GM12872 (cell line): Measurements from ENCODE around the gene TRPM6.

ENCODE experiments used
- TF ChIP-seq, protein P1 (sequence below): IDR thresholded peaks from 3 replicates; pipeline ENCODE4 v1.5.1; 2011; ENCODE audit warnings: low read depth, mild to moderate bottlenecking, low read length, moderate library complexity; ENCODE audit not compliant: insufficient read depth

Gene TRPM6

GRCh38 chr9:74784506-74784905 lies 103.2 kb downstream of the TRPM6 start:
- TF ChIP-seq, protein P1, sequence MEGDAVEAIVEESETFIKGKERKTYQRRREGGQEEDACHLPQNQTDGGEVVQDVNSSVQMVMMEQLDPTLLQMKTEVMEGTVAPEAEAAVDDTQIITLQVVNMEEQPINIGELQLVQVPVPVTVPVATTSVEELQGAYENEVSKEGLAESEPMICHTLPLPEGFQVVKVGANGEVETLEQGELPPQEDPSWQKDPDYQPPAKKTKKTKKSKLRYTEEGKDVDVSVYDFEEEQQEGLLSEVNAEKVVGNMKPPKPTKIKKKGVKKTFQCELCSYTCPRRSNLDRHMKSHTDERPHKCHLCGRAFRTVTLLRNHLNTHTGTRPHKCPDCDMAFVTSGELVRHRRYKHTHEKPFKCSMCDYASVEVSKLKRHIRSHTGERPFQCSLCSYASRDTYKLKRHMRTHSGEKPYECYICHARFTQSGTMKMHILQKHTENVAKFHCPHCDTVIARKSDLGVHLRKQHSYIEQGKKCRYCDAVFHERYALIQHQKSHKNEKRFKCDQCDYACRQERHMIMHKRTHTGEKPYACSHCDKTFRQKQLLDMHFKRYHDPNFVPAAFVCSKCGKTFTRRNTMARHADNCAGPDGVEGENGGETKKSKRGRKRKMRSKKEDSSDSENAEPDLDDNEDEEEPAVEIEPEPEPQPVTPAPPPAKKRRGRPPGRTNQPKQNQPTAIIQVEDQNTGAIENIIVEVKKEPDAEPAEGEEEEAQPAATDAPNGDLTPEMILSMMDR, result no peak

- TF ChIP-seq, protein P1, result no peak
These were observed 104.3 kb downstream of the TRPM6 start for GRCh38 chr9:74783408-74783807.

DNA sequence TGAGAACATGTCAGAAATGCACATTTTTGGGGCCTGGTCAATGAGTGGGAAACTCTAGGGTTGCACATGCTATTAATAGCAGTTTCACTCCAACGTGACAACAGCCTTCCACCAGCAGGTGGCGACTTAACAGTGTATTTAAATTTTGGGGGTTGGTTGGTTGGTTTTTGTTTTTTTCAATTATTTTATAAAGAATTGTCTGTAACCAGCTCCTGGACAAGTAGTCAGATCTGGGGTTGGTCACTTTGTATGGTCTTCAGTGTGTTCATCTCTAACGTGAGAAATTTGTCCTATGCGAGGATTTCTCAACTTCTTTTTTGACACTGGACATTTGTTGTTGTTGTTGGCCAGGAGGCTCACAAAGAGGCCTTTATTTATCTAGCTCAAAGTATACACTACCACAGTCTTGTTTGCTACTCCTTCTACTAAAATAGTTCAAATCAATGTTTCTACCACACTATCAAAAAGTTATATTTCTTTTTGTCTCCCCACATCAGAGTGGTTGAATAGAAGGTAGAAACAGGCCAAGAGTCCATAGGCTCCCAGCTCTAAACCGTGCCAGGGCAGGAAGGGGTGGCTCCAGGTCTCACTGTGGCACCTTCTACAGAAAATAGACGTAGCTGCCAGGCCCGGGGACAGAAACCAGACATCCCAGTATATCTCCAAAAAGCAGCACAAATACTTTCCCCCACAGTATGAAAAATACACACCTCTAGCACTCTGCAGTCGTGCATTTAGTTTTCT lies 110.4 kb downstream of the TRPM6 start:
- TF ChIP-seq, protein P1, result peak; percentile 71

- TF ChIP-seq, protein P1, result no peak
These were observed 112.3 kb downstream of the TRPM6 start for GRCh38 chr9:74775396-74775795.

GRCh38 chr9:74773886-74774479 lies 113.7 kb downstream of the TRPM6 start:
- TF ChIP-seq, protein P1, result peak; percentile 76

- TF ChIP-seq, protein P1, result no peak
These were observed 115.6 kb downstream of the TRPM6 start for GRCh38 chr9:74772121-74772520.

DNA sequence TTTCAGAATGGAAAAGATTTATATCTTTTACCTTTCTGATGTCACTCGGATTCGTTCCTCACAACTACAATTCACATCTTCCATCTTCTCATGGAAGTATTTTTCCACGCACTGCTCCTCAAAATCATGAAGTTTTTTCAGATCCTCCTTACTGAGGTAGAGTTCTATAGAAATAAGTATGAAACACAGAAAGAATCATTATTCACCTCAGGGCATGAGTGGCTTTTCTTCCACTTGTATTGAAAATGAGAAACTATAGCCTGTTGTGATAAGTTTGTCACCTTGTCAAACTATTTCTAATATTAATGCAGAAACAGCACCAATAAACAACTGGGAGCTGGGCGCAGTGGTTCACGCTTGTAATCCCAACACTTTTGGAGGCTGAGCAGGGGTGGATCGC lies 116.0 kb downstream of the TRPM6 start:
- TF ChIP-seq, protein P1, result no peak
